GM19043 (cell line): ENCODE results near the gene DEXI.
"Not testable (repeated sequence)": the region's sequence is repeated elsewhere in the genome, so short reads cannot be mapped to it uniquely, and the experiment has no call there.

ENCODE experiments used
- ATAC-seq: cut with Tn5 transposase; IDR thresholded peaks from one replicate; pipeline ENCODE4 v1.9.1; 2021; ENCODE audit warnings: low read depth; ENCODE audit not compliant: unreplicated experiment

Gene DEXI

GRCh38 chr16:10929853-10930754 is 12.2 kb downstream of the DEXI start:
- no peak for ATAC-seq

DNA sequence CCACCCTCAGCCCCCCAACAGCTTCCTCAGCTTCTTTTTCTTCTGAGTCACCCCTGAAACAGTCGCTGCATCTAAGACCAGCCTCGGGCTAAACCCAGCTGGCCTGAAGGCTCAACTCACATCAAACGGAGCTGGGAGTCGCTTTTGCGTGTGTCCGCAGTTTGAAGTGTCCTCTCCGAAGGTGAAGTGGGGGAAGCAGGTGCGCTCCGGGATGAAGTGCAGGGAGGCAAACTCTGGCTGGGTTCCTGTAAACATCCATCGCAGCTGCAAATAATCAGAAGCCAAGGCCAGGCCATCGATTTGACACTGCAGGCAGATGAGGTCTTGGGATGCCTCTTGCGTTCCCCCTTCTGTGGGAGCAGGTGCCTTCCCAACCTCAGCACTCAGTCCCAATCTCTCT is 13.2 kb downstream of the DEXI start:
- ATAC-seq, result not testable (repeated sequence)

- ATAC-seq, result no peak
Observed at GRCh38 chr16:10927497-10928112, 14.7 kb downstream of the DEXI start.

DNA sequence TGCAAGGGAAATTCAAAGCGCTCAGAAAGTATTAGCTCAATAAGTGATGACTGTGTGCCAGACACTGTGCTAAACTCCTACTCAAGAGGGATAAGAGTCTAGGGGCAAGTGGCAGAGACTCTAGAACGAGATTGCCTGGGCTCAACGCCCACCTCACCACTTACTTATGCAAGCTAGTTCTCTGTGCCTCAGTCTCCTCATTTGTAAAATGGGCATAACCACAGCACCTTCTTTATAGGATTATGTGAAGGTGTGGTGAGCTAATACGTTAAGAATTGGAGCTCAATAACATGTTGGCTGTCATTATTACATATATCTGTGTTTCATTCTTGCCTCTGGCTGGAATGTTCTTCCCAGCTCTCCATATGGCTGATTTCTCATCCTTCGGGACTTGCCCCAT is 15.4 kb downstream of the DEXI start:
- ATAC-seq, result no peak

DNA sequence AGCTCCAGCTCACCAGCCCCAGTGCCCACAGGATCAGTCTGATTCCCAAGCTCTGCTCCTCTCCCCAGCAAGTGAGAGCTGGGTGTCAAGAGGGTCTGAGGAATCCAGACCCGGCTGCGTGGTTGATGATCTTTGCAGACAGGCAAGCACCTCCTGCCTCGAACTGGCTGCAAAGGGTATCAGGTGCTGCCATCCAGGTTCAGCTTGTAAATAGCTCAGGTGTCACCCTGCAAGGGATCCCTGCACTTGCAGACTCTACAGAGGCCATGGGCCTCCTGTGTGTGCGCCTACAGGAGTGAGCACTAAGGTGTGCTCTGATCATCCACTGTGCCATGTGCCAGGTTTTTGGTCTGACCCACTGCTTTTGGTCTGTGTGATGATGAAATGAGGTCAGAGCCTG is 16.2 kb downstream of the DEXI start:
- no peak for ATAC-seq

- not testable (repeated sequence) for ATAC-seq
Observed at GRCh38 chr16:10925285-10925684, 17.0 kb downstream of the DEXI start.

DNA sequence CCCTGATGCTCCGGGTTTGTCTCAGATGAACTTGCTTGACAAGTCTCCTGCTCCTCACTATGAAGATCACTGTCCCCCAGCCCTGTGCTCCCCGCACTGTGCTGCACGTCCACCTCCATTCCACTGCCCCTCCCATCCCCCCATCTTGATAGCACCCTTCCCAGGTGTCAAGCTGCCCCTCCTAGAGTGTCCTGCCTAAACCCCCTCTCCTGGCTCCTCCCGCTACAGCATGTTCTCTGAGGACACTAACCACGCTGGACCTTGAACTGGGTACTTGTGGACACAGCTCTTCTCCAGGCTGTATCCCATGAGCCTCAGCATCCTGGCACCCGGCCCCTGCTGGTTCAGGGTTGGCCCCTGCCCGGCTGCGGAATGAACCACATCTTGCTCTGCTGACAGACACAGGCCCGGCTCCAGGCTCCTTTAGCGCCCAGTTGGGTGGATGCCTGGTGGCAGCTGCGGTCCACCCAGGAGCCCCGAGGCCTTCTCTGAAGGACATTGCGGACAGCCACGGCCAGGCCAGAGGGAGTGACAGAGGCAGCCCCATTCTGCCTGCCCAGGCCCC is 18.5 kb downstream of the DEXI start:
- ATAC-seq, result no peak

DNA sequence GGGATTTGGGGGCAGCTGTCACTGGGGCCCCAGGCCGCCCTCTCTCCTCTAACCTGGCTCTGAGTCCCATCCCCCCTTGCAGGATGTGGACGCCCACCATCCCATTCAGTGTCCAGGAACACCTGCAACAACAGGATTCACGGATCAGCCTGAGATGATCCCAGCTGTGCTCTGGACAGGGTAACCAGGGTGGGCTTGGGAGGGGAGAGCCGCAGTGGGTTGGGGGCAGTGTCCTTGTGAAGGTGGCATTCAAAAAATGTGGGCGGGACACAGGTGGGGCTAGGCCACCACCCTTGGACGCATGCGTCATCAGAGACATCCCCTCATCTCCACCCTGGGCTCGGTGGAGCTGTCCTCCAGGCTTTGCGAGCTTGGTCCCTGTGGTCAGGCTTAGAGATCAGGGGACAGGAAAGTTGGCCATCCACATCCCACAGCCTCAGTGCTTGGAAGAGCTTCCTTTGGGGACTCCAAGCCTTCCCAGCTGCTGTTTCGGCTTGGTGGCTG is 19.1 kb downstream of the DEXI start:
- ATAC-seq, result no peak

- ATAC-seq, result no peak
Observed at GRCh38 chr16:10922328-10923145, 19.7 kb downstream of the DEXI start.

- no peak for ATAC-seq
Observed at GRCh38 chr16:10921536-10922327, 20.5 kb downstream of the DEXI start.

DNA sequence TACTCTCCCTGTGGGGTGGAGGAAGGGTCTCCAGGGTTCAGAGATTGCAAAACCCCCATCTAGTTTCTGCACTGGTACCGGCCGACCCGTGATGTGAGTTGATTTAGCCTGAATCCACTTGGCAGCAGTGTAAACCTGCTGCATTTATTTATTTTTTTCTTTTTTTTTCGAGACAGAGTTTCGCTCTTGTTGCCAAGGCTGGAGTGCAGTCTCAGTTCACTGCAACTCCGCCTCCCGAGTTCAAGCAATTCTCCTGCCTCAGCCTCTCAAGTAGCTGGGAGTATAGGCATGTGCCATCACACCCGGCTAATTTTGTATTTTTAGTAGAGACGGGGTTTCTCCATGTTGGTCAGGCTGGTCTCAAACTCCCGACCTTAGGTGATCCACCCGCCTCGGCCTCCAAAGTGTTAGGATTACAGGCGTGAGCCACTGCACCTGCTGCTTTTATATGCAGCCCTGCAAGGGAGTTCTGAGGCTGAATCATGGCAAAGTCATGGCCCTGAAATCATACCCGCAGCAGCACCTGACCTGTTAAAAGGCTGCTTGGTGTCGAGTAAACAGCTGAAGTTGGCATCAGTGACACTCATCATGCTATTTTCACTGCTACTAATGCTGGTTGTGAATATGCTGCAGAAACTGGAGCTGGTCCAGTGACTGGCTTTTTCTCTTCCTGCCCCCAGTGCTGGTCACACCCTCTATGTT is 21.4 kb downstream of the DEXI start:
- no peak for ATAC-seq

DNA sequence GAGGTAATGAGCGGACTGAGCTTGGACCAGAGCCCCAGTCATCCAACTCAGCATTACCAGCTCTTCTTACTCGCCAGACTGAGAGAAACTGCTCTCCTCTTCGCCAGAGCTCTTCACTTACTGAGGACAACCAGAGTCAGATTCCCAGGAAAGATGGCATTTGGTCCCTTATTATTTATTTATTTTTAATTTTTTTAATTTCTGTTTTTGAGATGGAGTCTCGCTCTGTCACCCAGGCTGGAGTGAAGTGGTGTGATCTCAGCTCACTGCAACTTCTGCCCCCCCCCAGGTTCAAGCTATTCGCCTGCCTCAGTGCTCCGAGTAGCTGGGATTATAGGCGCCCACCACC is 23.3 kb downstream of the DEXI start:
- no peak for ATAC-seq

DNA sequence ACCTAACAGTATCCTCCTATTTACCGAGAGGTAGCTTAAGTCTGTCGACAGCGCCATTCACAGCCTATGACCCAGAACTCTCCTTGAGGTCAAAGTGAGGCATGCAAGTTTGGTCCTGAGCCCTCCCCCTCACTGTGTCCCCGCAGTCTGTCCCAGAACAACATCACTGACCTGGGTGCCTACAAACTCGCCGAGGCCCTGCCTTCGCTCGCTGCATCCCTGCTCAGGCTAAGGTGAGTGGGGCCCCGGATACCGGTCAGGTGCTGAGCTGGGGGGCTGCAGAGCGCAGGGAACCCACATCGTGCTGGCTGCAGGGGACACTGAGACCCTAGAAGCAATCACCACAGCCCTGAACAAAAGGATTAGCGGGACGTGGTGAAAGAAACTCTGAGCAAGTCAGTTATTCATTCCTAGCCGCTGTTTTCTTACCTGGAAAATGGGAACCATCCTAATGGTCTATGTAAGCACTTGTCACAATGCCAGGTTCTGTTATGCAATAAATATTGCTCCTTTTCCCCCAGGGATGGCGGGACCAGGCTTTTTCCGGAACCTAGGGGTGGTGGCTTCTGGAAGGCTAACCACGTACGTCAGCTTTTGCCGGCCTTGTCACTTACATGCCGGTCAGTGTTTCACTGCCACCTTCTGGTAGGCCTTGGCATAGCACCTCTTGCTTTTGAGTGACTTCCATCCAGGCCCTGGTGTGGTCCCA is 23.8 kb downstream of the DEXI start:
- ATAC-seq, result peak; percentile 66

- ATAC-seq, result no peak
Observed at GRCh38 chr16:10916534-10916933, 25.7 kb downstream of the DEXI start.

GRCh38 chr16:10911267-10911666 is 31.0 kb downstream of the DEXI start:
- ATAC-seq, result no peak

GRCh38 chr16:10907757-10908045 is 34.6 kb downstream of the DEXI start:
- ATAC-seq, result no peak

DNA sequence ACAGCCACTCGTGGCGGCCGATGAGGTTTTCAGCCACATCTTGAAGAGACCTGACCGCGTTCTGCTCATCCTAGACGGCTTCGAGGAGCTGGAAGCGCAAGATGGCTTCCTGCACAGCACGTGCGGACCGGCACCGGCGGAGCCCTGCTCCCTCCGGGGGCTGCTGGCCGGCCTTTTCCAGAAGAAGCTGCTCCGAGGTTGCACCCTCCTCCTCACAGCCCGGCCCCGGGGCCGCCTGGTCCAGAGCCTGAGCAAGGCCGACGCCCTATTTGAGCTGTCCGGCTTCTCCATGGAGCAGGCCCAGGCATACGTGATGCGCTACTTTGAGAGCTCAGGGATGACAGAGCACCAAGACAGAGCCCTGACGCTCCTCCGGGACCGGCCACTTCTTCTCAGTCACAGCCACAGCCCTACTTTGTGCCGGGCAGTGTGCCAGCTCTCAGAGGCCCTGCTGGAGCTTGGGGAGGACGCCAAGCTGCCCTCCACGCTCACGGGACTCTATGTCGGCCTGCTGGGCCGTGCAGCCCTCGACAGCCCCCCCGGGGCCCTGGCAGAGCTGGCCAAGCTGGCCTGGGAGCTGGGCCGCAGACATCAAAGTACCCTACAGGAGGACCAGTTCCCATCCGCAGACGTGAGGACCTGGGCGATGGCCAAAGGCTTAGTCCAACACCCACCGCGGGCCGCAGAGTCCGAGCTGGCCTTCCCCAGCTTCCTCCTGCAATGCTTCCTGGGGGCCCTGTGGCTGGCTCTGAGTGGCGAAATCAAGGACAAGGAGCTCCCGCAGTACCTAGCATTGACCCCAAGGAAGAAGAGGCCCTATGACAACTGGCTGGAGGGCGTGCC is 35.1 kb downstream of the DEXI start:
- no peak for ATAC-seq

DNA sequence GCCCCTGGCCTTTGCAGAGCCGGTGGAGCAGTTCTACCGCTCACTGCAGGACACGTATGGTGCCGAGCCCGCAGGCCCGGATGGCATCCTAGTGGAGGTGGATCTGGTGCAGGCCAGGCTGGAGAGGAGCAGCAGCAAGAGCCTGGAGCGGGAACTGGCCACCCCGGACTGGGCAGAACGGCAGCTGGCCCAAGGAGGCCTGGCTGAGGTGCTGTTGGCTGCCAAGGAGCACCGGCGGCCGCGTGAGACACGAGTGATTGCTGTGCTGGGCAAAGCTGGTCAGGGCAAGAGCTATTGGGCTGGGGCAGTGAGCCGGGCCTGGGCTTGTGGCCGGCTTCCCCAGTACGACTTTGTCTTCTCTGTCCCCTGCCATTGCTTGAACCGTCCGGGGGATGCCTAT is 35.8 kb downstream of the DEXI start:
- ATAC-seq, result no peak
